ENCODE data around the gene PIP5K1A.

DNA sequence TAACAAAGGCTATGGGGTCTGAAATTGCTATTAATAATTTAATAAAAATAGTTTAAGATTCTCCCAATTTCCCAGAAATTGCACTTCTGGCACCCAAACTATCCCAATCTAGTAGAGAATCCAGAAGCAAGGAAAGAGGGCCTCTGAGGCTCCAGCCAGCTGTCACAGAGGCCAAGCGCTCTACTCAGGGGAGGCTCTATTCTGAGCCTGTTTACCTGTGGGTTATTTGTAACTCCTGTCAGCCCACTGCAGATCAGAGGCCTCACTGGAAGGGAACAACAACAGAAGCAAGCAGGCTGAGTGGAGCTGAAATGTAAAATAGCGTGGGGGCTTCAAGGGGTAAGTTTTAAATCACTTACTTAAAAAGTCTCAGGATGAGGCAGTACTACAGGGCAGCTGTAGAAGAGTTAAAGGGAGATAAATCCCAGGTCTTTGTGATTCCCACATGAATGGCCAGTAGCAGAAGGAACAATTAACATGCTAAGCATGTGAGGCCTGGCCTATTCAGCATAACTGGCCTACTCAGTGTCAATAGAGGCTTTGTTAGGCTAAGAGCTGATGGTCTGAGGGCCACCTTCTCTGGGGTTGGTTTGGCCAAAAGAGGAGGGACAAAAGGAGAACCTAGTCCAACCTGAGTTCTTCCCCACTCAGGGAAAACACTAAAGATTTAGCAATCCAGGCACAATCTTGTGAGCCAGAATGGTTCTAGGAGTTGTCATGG, 96.5 kb downstream of the PIP5K1A start:
- TF ChIP-seq POLR2AphosphoS5 (IDR thresholded peaks at IDR 0.05; ENCODE audit: low read depth, low read length) (no peak), TAF1 (IDR thresholded peaks at IDR 0.05; ENCODE audit: borderline replicate concordance, insufficient read depth, low read length) (no peak)
